ELF-1 (cell line): ENCODE results near the gene TBRG1.

ENCODE experiments used
- DNase-seq: peaks from one replicate; pipeline ENCODE4 v3.0.0-alpha.2; 2016; ENCODE audit warnings: low read depth, low spot score

Gene TBRG1

GRCh38 chr11:124612567-124613246 lies 10.0 kb upstream of the TBRG1 start:
- peak; percentile 48 for DNase-seq

DNA sequence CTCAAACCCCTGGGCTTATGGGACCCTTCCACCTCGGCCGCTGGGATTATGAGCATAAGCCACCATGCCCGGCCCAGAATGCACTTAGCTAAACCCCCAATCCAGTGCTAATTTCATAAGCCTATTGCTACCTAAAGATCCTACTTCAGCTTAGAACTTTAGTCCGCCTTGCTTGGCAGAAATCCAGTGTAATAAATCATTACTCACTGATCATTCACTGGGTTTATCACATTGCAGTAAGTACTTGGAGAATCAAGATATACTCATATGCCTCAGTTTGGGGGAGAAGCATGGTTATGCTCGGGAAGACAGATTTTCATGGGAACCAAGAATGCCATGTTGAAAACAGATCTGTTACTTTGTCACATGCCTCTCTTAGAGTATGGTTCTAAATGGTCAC lies 3.8 kb upstream of the TBRG1 start:
- no peak for DNase-seq

- DNase-seq = no peak
Observed at GRCh38 chr11:124623861-124624525, 1.3 kb downstream of the TBRG1 start.

DNA sequence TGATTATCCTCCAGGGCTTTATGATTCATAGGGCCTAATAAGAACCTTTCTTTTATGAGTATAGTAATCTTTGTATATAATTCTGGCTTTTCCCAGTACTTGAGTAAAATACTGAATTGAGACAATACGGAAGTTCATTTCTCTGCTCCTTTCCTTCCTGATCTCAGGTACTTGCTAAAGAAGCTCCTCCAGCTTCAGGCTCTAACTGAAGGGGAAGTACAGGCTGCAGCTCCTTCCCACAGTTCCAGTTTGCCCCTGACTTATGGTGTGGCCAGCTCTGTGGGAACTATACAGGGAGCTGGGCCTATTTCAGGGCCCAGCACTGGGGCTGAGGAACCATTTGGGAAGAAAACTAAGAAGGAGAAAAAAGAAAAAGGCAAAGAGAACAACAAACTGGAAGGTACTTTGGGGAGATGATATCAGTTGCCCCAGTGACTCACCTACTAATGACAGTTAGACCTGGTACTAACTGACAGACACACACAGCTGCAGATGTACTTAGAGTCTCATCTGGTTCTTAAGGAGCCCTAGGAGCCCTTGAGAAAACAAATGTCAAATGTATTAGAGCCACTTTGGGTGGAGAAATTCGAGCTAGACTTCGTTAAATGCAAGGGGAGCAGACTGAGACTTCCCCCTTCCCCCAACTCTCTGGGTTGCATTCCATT lies 3.0 kb downstream of the TBRG1 start:
- no peak for DNase-seq

GRCh38 chr11:124627546-124627945 lies 4.9 kb downstream of the TBRG1 start:
- no peak for DNase-seq

DNA sequence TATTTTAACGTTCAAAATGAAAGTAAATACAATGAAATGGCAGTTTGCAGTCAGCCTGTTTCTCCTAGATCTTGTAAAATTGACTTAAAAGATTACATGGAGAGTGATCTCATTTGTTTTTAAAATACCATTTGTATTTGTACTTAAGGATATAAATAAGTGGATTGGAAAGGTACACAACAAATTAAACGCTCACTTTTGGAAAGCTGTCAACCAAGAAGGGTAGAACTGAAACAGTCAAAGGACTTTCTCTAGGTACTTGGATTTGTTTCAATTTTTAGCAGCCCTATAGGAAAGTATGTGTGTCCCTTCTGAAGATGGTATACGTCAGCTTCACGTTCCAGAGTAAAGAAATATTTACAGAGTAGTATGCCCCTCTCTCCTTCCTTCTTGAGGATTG lies 7.3 kb downstream of the TBRG1 start:
- no peak for DNase-seq

GRCh38 chr11:124633355-124633754 lies 10.7 kb downstream of the TBRG1 start:
- no peak for DNase-seq

DNA sequence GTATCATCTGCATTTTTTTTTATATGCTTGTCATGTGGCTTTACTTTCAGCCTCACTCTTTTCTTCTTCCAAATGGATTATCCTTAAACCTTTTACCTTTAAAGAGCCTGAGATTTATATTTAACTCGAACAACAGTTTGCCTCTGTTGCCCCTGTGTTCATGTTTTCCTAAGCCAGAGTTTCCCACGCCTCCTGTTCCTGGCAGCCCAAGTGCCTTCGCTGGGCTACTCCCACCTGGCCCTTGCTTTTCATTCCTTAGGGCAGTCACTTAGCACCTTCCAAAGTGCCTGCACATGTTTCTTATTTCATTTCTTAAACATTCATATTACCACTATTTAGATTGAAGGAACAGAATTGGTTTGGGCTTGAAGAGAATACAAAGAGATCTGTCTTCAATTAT lies 13.3 kb downstream of the TBRG1 start:
- DNase-seq = no peak

GRCh38 chr11:124638500-124638899 lies 15.8 kb downstream of the TBRG1 start:
- DNase-seq = no peak

DNA sequence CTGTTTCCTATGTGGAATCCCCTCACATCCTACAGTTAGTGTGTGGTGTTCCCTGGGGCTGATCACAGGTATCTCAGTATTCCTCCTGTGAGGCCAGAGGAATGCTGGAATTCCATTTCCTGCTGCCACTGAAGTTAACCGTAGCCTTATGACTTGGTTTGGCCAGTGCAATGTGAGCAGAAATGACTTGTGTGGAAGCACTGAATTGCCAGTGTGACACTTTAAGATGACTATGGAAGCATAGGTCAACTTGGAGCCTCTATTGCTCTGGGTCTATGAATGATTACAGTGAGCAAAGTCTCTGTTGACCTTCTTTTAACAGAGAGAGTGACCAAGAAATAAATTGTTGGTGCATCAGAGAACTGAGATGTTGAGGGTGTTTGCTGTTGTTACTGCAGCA lies 16.5 kb downstream of the TBRG1 start:
- no peak for DNase-seq

DNA sequence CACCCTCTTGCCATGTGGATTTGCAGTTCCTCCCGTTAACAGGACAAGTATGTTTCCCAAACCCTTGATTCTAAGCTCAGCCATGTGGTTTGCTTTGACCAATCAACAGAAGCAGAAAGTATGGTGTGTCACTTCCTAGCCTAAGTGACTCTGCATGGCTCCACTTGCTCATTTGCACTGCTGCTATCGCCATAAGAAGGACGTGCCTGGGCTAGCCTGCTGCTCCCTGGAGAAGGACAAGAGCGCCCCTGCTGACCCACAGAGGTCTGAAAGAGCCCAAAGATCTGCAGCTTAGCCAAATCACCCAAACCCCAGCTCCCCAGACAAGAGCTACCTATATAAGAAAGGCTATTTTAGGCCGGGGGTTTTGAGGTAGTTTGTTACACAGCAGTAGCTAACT lies 18.0 kb downstream of the TBRG1 start:
- DNase-seq = peak; percentile 43

DNA sequence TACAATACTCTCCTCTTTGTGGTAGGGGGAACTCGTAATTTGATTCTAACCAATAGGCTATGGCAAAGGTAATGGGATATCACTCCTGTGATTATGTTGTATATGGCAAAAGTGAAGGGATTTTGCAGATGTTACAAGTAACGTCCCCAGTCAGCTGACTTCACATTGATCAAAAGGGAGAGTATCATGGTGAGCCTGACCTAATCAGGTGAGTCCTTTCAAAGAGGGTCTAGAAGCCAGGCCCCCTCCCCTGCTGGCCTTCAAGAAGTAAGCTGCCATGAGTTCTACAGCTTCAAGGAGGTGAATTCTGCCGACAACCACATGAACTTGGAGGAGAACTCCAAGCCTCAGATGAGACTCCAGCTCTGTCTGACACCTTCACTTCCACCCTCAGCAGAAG lies 20.0 kb downstream of the TBRG1 start:
- no peak for DNase-seq

GRCh38 chr11:124643042-124643604 lies 20.5 kb downstream of the TBRG1 start:
- no peak for DNase-seq

DNA sequence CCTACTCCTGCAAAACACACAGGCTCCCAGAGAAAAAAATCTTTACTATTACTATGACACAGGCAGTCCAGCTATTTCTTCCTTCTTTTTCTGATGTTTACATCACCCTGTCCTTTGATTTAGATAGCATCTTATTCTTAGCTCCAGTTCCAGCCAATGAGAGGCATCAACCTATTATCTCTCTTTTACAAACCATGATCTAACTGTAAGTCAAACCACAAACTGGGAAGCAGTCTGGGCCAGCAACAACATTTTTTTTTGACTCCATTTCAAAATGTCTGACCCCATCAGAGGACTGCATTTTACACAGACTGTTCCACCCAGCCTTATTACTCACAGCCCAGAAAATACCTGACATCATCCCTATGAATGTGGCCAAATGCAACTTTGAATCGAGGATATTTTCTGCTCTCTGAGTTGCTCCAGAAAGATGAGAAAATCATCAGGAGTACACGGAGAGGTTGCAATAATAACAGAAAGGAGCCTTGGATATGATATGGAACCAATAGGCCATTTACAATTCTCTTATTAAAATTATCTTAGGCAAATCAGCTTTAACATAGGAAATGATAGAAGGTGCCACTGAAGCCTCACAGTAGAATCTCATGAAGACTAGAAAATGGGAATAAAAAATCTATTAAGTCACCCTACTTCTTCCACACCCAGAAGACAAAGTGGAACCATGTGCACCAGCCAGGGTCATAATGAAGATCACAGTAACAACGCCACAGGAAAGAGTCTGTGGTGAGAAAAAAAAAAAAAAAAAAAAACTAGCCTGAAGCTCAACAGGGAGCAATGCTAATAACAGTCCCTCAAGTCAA lies 21.2 kb downstream of the TBRG1 start:
- DNase-seq = no peak

DNA sequence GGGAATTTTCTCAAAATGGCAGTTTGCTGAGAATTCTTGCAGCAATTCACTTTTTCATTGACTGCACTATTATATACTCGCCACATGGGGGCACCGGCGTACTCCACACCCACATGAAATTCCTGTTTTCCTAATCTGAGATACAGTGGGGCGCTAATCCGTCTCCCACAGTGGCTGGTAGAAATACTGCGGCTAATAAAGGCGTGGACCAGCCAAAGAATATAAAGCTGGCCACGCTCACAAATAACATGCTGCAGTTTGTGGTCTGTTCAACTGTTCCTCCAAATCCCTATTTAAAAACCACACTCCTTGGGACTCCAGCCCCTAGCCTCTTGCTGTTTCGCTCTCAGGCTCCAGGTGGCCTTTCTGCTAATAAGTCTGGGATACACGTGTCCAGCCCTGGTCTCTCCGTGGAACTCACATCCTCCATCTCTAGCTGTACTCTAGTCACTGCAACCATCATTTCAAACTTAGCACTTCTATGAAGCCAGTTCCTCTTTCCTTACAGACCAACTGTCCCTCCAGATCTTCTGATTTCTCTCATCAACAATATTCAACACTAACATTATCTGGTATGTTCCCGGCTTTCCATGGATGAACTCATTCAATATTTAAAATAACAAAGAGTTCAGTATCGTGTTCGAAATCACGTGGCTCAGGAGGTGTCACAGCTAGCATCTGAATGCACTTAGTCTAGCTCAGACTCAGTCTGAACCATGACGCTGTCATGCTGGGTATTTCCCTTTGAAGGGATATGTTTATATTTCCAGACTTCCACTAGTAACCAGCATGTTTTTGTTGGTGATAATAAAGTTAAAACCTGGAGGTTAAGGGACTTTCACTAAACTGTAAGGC lies 22.0 kb downstream of the TBRG1 start:
- DNase-seq = peak; percentile 70

DNA sequence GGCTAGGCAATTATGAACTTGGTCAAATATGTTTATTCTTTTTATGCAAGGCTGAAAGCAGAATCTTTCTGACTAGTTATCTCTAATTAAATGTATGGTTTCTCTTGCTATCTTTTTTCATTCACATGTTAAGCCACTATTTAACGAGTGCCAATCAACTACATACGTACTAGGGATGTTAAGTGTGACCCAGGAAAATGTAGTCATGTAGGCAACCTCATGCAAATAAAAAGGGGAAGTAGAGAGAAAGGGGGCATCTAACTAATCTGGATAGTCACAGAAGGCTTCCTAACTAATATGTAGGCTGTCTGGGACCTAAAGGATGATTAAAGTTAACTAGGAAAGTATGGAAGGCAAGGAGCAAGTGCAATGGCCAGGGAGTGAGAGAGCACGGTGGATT lies 23.5 kb downstream of the TBRG1 start:
- no peak for DNase-seq

- DNase-seq = no peak
Observed at GRCh38 chr11:124648610-124649009, 25.9 kb downstream of the TBRG1 start.

DNA sequence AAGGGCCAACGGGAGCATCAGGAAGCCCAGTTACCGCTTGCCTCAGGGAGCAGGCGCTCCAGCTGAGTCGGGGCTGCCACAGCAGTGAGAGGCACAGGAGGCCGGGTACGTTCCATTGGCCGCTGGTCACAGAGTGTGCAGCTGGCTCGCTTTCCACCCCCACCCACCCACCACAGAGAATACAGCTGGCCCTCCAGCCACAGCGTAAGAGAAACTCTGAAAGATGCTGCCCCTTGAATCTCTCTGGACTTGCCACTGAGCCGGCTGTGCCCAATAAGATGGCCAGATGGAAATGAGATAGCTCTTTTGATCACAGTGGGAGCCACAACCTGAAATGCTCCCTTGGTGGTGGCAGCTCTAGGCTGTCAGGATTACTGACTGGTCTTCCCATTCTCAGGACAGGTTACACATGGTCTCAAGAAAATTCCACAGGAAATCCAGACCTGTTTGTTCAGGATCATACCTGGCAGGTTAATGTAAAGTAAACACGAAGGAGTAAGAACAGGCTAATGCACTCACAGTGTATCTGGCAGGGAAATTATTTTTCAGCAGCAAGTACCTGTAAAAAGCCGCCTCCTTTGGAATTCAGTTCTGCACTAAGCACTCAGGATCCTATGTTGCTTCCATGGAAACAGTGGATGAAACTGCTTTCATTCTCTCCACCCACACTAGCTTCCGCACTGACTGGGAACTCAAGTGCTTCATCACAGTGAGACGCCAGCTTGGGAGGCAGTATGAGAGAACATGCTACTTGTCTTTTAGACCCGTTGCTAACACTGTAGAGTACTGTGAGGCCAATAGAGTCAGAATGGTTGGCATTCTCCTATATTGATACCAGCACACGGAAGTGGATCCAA lies 34.3 kb downstream of the TBRG1 start:
- peak; percentile 38 for DNase-seq

- DNase-seq = no peak
Observed at GRCh38 chr11:124657904-124658303, 35.2 kb downstream of the TBRG1 start.

- DNase-seq = no peak
Observed at GRCh38 chr11:124658501-124658900, 35.8 kb downstream of the TBRG1 start.
